Measurements from ENCODE around the gene ESRRB.

Gene ESRRB

GRCh38 chr14:76550534-76550933, 174.6 kb downstream of the ESRRB start:
- peak; percentile 12 for DNase-seq

- no peak for DNase-seq
Observed at GRCh38 chr14:76551116-76551515, 175.2 kb downstream of the ESRRB start.

Data from DMS153 (cell line).